Measurements from ENCODE around the gene TSPAN31.
A peak's percentile ranks its signal among the peaks of the same experiment; 100 is the strongest.
"Not testable (repeated sequence)": the region's sequence is repeated elsewhere in the genome, so short reads cannot be mapped to it uniquely, and the experiment has no call there.

The TSPAN31 gene

DNA sequence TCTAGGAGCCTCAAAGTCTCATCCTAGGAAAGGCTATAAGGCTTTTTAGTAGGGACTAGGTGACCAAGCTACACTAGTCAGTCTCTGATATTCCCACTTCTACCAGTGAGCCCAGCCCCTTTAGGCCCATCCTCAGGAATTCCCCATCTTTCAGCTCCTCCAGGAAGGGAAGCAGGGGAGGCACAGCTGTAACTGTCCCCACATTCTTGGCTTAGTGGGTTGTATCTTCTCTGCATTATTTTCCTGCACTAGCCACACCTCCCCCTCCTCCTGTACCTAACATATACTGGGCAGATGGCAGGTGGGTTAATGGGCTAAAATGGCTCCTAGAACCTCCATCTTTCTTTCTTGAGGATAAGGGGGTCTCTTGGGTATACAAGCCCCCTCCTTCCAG is 22.5 kb downstream of the TSPAN31 start:
- DNase-seq (ENCODE audit: low spot score) = no peak

DNA sequence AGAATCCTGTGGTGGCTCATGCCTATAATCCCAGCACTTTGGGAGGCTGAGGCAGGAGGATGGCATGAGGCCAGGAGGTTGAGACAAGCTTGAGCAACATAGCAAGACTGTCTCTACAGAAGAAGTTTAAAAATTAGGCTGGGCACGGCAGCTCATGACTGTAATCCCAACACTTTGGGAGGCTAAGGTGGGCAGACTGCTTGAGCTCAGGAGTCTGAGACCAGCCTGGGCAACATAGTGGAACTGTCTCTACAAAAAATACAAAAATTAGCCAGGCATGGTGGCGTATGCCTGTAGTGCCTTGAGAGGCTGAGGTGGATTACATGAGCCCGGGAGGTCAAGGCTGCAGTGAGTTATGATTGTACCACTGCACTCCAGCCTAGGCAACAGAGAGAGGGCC is 23.0 kb downstream of the TSPAN31 start:
- DNase-seq (ENCODE audit: low spot score) = no peak

DNA sequence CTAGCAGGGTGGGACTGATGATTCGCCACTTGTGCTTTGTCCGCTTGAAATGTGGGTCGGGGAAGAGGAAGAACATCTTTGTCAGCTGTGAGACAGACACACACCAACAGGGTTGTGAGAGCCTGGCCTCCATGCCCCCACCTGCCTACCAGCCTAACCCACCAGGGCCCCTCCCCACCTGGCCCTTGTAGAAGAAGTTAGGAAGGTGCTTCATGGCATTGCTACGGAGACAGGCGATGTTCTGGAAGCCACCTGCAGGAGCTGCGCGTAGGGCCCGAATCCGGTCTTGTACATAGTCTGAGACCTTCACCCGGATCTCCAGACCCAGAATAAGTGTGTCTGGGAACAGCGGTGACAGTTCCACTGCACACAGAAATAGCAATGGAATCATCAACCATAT is 24.8 kb downstream of the TSPAN31 start:
- DNase-seq (ENCODE audit: low spot score) = no peak

DNA sequence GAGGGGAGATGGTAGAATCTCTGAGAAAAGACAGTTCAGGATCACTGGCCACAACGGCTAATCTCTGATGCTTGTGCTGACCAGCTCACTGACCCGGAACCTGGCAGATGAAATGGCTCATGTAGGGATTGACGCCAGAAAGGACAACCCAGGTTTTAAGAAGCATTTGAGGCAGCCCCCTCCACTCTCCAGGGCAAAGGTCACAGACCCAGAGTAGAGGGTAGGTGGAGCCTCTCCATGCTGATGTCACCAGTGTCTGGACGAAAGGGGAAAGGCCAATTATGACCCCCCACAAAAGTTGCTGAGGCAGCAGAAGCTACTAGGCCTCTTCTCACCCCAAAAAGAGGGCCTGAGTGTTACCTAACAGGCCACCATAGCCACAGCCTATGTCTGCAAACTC is 25.9 kb downstream of the TSPAN31 start:
- DNase-seq (ENCODE audit: low spot score) = no peak

DNA sequence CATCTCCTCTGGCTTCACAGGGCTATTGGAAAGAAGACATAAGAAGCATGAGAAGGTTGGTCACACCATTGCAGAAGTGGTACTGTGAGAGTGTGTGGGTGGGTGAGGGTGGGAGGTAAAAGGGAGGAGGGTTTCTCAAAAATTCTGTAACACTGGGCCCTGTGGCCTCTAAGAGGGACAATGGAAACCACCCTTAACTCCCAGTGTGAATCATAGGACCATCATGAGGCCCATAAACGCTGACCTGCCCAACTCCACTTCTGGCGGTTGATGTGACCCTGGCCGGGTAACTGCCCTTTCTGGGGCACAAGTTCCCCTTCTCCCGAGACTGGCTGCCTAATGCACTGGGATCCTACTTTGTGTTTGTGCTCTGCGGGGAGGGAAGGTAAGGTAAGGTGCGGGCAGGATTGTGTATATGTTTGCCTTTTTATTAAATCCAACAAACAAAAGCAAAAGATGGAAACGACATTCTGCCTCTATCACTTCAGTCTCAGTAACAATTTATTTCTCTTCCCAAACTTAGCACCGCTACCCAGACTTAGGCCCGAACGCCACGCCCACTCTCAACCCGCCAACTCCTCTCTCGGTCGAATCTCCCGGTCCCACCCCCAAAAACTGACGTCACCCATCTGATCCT is 26.5 kb downstream of the TSPAN31 start:
- DNase-seq (ENCODE audit: low spot score) = peak; percentile 96

DNA sequence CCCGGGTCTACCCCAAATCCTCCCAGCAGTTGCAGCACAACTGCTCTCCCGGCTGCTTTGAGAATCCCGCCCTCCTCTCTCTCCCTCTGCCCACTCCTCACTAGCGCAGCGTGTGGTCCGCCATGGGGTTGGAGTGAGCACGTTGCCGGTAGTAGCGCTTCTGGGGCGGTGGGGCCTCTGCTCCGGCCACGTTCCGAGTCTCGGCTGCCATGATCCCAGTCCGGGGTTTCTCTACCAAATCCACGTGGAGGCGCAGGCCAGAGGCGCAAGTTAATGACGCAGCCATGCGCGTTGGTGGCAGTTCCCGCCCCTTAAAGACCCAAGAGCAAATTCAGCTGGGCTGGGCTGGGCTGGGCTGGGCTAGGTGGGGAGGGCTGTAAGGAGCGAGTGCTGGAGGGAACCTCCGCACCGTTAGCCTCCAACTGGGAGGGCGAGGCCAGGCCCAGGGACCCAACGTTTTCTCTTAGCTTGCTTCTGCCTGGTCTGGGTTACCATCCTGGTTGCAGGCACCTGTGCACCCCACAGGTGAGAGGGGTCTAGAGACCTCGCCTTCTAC is 27.1 kb downstream of the TSPAN31 start, which contains the start of gene METTL1:
Gene METTL1 (minus strand): TSS at position 233 of the 556 bp plus-strand sequence. CDS start 22 bp downstream, at position 211.
- DNase-seq (ENCODE audit: low spot score) = peak; percentile 98

DNA sequence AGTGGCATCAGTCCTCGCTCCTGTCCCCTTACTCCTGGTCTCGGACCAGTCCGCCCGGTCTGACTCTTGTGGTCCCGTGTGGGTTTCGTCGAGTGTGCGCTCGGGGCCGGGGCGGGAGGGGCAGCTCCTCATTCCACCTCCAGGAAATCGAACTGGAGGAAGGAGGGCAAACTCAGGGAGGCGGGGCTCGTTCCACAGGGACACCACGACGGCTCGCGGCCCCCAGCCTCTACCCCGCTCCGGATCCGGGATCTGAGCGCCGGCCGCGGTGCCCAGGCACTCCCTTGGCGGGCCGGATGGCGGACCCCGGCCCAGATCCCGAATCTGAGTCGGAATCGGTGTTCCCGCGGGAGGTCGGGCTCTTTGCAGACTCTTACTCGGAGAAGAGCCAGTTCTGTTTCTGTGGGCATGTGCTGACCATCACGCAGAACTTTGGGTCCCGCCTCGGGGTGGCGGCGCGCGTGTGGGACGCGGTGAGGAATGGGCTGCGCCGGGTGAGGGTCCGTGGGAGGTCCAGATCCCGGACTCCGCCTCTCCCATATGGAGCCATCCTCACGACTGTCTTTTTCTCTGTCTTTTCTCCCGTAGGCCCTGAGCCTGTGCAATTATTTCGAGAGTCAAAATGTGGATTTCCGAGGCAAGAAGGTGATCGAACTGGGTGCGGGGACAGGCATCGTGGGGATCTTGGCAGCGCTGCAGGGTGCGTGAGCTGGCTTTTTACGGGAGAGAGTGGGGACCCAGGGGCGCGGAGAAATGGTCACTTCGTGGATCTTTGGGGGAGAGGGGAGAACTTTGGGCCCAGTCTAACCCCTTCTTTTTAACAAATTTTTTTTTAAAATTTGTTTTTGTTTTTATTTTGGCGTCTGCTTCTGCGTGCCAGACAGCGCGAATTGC is 27.8 kb downstream of the TSPAN31 start, which contains the start of gene EEF1AKMT3:
Gene EEF1AKMT3 (plus strand): TSS at position 186 of the 894 bp plus-strand sequence. CDS start 111 bp downstream, at position 297.
- no peak for DNase-seq (ENCODE audit: low spot score)

DNA sequence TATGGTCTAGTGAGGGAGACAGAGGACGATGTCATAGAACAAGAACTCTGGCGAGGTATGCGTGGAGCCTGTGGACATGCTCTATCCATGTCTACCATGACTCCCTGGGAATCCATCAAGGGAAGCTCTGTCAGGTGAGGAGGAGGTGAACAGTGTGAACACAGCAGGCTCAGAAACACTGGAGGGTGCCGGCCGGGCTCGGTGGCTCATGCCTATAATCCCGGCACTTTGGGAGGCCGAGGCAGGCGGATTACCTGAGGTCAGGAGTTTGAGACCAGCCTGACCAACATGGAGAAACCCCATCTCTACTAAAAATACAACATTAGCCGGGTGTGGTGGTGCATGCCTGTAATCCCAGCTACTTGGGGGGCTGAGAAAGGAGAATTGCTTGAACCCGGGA is 29.8 kb downstream of the TSPAN31 start:
- not testable (repeated sequence) for DNase-seq (ENCODE audit: low spot score)

DNA sequence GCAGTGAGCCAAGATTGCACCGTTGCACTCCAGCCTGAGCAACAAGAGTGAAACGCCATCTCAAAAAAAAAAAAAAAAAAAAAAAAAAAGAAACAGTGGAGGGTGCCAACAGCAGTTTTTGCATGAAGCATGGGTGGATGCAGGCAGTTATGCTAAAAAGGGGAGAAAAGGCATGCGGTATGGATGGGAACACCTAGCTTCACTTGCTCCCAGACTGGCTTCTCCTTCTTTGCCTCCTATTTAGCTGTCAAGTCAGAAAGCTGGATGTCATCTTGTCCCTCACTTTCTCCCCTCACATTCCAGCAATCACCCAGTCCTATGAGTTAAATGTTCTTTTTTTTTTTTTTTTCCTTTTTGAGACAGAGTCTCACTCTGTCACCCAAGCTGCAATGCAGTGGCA is 30.2 kb downstream of the TSPAN31 start:
- DNase-seq (ENCODE audit: low spot score) = no peak

DNA sequence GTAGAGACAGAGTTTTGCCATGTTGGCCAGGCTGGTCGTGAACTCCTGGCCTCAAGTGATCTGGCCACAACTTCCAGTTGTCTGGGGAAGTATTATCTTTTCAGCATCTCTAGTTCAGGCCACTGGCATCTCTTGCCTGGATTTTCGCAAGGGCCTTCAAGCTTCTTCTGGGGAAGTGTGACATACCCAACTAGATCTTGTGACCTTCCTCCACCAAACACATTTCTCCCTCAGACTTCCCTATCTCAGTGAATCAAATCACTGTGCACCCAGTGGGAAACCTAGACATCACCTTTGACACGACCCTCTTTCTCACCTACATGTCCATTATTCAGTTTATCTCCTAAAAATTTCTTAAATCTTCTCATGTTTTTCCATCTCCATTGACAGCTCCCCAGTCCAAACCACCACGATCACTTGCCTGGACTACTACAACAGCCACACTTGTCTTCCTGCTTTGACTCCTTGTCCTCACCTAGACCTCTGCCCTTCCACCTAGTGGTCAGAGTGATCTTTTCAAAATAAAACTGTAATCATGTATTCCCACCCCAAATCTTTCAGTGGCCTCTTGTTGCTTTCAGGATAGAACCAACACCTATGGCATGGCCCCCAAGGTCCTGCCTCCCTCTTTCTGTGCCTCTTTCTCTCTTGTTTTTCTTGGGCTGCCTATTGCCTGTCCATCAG is 30.9 kb downstream of the TSPAN31 start:
- DNase-seq (ENCODE audit: low spot score) = peak; percentile 57

DNA sequence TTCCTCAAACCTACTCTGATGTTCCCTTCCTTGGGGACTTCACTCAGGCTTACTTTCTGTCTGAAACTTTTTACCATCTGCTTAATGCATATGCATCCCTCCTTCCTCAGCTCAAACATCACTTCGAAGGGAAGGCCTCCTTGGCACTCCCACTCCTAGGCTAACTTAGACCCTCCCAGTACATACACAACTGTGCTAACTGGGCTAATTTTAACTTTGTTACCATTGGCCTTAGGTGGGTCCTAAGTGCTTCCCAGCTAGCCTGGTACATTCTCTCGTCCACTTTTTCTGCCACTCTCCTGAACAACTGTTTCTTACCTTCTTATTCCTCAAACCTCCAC is 31.4 kb downstream of the TSPAN31 start:
- no peak for DNase-seq (ENCODE audit: low spot score)

DNA sequence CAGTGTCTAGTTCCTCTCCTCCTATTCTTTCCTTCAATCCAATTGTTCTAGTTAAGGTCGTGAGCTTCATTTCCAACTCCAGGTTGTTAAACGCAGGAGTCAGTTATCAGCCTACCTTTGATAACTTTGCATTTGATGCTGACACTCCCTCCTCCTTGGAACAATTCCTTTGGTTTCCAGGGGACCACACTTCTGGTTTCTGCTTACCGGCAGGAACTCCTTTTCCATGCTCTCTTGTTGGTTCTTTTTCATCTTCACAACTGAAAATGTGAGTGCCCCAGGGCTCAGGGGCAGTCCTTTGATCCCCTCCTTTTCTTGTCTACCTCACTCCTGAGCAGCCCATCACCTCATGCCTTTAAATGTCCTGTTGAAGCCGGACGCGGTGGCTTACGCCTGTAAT is 32.5 kb downstream of the TSPAN31 start:
- DNase-seq (ENCODE audit: low spot score) = no peak

DNA sequence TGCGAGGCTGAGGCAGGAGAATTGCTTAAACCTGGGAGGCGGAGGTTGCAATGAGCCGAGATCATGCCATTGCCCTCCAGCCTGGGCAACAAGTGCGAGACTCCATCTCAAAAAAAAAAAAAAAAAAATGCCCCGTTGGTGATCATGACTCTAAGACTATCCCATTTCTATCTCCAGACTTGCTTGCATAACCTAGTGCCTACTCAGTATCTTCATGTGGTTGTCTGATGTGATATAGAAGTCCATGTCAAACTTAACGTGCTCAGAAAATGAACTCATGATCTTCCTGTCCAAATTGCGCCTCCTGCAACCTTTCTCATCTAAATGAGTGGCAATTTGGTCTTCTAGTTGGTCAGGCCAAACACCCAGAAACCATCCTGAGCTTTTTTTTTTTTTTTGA is 33.1 kb downstream of the TSPAN31 start:
- DNase-seq (ENCODE audit: low spot score) = no peak

DNA sequence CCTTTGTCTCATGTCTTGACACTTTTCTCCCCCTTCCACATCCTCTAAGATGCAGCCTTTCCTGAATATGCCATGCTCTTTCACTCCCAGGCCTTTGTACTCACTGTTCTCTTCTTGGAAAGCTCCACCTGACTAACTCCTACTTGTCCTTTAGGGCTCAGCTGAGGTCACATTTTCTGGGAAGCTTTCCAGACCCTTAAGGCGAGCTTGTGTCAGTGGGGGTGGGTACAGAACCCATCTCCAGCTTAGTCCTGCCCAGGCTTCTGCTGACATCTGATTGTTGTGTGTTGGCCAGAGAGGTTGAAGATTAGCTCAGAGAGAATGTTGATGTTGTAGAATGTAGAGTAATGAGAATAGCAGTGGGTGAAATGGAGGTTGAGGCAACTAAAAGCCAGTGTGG is 34.9 kb downstream of the TSPAN31 start:
- DNase-seq (ENCODE audit: low spot score) = no peak

DNA sequence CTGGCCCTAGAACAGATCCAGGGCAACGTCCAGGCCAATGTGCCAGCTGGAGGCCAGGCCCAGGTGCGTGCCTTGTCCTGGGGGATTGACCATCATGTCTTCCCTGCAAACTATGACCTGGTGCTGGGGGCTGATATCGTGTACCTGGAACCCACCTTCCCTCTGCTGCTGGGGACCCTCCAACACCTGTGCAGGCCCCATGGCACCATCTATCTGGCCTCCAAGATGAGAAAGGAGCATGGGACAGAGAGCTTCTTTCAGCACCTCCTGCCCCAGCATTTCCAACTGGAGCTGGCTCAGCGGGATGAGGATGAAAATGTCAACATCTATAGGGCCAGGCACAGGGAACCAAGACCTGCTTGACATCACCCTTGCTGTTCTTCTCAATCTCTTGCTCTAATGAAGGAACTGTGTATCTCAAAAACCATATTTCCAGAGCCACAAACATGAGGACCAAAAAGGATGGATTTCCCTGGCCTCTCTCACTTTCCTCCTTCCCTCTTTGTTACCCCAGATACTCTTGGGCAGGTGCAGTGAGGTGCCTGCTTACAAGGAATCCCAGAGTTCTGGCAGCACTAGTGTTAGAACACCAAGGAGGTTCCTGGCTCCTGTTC is 35.6 kb downstream of the TSPAN31 start:
- no peak for DNase-seq (ENCODE audit: low spot score)

DNA sequence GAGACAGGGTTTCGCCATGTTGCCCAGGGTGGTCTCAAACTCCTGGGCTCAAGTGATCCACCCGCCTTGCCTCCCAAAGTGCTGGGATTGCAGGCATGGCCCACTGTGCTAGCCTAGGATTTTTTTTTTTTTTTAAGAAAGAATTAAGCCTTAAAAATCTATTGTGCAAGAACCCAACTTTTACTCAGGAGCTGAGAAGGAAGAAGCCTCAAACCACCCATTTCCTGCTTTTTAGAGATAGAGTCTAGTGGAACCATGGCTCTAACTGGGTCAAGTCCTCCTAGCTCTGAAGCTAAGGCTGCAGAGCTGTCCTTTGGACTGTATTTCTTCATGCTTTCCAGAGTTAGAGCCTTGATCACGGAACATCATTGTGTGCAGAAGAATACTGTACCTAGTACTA is 36.4 kb downstream of the TSPAN31 start:
- DNase-seq (ENCODE audit: low spot score) = no peak

DNA sequence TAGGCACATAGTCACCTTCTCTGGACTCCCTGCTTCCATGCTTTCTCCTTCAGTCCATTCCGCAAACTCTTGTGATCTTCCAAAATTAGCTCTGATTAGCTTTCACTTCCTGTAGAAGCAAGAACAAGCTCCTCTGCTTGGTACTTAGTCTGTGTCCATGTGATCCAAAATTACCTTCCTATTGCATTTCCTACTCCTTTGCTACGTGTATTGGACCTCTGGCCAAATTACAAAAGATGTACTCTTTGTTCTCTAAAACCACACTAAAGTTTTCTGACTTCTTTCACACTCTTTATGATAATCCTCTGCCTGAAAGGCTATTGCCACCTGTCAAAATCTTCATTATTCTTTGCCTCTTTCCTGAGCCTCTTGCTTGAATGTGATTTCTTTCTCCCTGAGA is 37.0 kb downstream of the TSPAN31 start:
- no peak for DNase-seq (ENCODE audit: low spot score)

DNA sequence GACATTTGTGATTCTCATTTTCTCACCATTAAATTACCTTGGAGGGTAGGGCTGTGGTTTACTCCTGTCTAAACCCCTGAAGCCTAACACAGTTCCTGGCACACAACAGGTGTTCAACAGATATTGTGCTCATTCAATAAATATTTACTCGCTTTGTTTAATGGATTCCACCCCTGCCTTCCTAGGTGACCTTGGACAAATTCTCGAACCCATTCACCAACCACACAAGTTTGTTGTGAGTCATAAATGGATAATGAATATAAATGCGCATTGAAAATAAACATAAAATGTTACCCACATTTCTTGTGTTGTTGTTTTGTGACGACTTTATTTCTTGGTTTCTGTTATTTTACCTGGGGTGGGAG is 37.4 kb downstream of the TSPAN31 start:
- no peak for DNase-seq (ENCODE audit: low spot score)

DNA sequence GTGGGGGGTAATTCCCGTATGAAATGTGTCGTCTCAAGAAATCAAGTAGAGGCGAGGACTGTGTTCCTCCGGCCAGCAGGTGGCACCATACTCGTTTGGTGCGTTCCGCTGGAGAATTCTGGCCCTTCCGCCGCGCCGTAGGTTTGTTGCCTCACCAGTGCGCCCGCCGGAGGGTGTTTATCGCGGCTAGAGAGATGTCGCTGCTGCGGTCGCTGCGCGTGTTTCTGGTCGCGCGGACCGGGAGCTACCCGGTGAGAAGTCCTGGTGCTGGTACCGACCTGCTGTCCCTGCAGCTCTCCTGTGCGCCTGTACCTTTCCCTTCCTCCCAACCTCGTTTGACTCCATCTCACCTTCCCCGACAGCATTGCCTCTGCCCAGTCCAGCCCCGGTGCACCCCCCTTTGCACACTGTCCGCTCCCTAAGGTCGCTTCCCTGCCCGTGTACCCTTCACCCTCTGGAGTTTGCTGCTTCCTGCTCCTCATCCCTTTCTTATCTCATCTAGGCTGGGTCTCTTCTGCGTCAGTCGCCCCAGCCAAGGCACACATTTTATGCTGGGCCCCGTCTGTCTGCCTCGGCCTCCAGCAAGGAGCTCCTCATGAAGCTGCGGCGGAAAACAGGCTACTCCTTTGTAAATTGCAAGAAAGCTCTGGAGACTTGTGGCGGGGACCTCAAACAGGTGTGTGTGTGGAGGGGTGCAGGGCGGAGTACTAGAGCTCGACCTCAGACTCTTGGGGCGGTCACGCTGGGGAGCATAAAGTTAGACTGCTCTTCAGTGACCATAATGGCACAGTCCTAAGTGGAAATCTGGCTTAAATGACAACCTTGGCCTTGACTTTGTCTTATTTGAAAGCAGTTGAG is 38.0 kb downstream of the TSPAN31 start, which contains the start of gene TSFM:
Gene TSFM (plus strand): TSS at position 180 of the 858 bp plus-strand sequence. CDS start 15 bp downstream, at position 195.
- peak; percentile 96 for DNase-seq (ENCODE audit: low spot score)

DNA sequence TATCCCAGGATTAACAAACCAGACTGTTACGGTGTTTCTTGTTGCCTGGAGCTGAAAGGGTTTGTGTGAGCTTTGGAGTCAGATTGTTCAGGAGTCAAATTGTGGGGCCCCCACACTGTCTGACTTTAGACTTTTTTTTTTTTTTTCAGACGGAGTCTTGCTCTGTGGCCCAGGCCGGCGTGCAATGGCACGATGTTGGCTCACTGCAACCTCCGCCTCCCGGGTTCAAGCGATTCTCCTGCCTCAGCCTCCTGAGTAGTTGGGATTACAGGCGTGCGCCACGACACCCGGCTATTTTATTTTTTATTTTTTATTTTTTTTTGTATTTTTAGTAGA is 38.6 kb downstream of the TSPAN31 start:
- DNase-seq (ENCODE audit: low spot score) = no peak

DNA sequence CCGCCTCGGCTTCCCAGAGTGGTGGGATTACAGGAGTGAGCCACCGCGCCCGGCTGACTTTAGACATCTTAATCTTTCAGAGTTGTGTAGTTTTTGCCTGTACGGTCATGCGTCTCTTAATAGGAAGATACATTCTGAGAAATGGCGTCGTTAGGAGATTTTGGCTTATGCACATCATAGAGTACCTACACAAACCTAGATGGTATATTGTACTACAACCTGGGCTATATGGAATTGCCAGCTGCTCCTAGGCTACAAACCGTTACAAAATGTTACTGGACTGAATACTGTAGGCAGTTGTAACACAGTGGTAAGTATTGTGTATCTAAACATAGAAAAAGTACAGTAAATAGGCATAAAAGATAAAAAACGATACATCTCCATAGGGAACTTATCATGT is 39.0 kb downstream of the TSPAN31 start:
- no peak for DNase-seq (ENCODE audit: low spot score)
